Measurements from ENCODE around the gene VNN1. TPM values are rescaled to one million over a fixed set of nuclear protein-coding genes. Genes with fewer than 3 reads are reported as not detected.

Gene VNN1
- total RNA-seq, 4 donors from 2014 or later = 0.46 to 5.8 (median 0.76) TPM

- TF ChIP-seq POLR2A (IDR thresholded peaks at IDR 0.05) (no peak), CTCF (IDR thresholded peaks at IDR 0.05) (no peak)
- H3K27ac ChIP-seq = no peak overlapping the region
- no peaks in the 10 kb centered on the region for H3K36me3 ChIP-seq
- H3K4me1 ChIP-seq = no peaks in the 10 kb centered on the region
- no peak for DNase-seq
- intact Hi-C loops (cut with DNase I) = no loop called here
- no peaks in the 10 kb centered on the region for H3K27me3 ChIP-seq
- no peak overlapping the region for H3K4me3 ChIP-seq (replicated peaks in 1 of 3)
- WGBS, 2 donors = 44 to 77% methylated on average over 1 of the region's 1 CpG
- no peaks in the 10 kb centered on the region for H3K9me3 ChIP-seq
Observed at GRCh38 chr6:132752255-132752654, 38.4 kb upstream of the VNN1 start.

GRCh38 chr6:132751828-132752227 lies 38.0 kb upstream of the VNN1 start:
- no peaks in the 10 kb centered on the region for H3K4me1 ChIP-seq
- H3K9me3 ChIP-seq = no peaks in the 10 kb centered on the region
- 80 to 90% methylated on average over 1 of the region's 1 CpG for WGBS, 2 donors
- no peaks in the 10 kb centered on the region for H3K27me3 ChIP-seq
- intact Hi-C loops (cut with DNase I) = no loop called here
- DNase-seq = no peak
- no peak overlapping the region for H3K4me3 ChIP-seq (replicated peaks in 1 of 3)
- no peak overlapping the region for H3K27ac ChIP-seq
- TF ChIP-seq CTCF (IDR thresholded peaks at IDR 0.05) = no peak
- no peak for TF ChIP-seq POLR2A (IDR thresholded peaks at IDR 0.05)
- no peaks in the 10 kb centered on the region for H3K36me3 ChIP-seq

- no peaks in the 10 kb centered on the region for H3K36me3 ChIP-seq
- no peaks in the 10 kb centered on the region for H3K4me1 ChIP-seq
- intact Hi-C loops (cut with DNase I) = no loop called here
- DNase-seq = no peak
- H3K27me3 ChIP-seq = no peaks in the 10 kb centered on the region
- WGBS, 2 donors = 90 to 92% methylated on average over 4 of the region's 4 CpGs
- TF ChIP-seq POLR2A (IDR thresholded peaks at IDR 0.05) = no peak
- H3K4me3 ChIP-seq (replicated peaks in 1 of 3) = no peak overlapping the region
- no peak overlapping the region for H3K27ac ChIP-seq
- no peaks in the 10 kb centered on the region for H3K9me3 ChIP-seq
Observed at GRCh38 chr6:132751306-132751705, 37.5 kb upstream of the VNN1 start.

DNA sequence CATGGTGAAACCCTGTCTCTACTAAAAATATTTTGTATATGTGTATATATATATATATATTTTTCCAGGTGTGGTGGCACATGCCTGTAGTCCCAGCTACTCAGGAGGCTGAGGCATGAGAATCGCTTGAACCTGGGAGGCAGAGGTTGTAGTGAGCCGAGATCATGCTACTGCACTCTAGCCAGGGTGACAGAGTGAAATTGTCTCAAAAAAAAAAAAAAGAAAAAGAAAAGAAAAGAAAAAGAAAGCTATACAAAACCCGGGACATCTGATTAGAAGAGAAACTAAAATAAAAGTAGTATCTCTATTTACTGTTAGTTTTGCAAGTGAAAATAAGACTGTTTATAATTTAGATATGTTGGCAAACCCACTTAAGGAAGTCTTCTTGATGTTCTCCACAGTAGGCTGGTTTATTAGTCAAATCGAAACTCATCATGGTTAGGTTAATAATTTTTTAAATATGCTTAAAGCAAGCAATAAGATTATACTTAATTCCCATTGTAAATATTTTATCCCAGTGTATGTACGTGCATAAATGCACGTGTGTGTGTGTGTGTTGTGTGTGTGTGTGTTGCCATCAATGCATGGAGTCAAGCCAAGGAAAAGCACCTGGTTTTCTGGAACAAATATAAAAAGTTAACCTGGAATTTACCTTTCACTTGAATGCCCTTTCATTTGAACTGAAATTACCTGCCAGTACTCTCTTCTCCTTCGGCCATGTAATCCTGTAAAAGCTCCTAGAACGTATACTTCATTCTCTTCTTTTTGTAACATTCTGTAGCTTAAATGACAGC lies 36.8 kb upstream of the VNN1 start:
- Histone ChIP-seq H3K36me3 (no peaks in the 10 kb centered on the region), H3K27ac (no peak overlapping the region), H3K27me3 (no peaks in the 10 kb centered on the region), H3K4me1 (no peaks in the 10 kb centered on the region), H3K4me3 (replicated peaks in 1 of 3) (no peak overlapping the region), H3K9me3 (no peaks in the 10 kb centered on the region)
- WGBS, 2 donors = 71 to 78% methylated on average over 8 of the region's 8 CpGs
- no peak for TF ChIP-seq CTCF (IDR thresholded peaks at IDR 0.05)
- TF ChIP-seq POLR2A (IDR thresholded peaks at IDR 0.05) = no peak
- intact Hi-C loops (cut with DNase I) = no loop called here
- DNase-seq = no peak

- Histone ChIP-seq H3K4me1 (no peaks in the 10 kb centered on the region), H3K27ac (no peak overlapping the region), H3K27me3 (no peaks in the 10 kb centered on the region), H3K36me3 (no peaks in the 10 kb centered on the region), H3K9me3 (no peaks in the 10 kb centered on the region), H3K4me3 (replicated peaks in 1 of 3) (no peak overlapping the region)
- 64 to 66% methylated on average over 4 of the region's 4 CpGs for WGBS, 2 donors
- TF ChIP-seq POLR2A (IDR thresholded peaks at IDR 0.05) = no peak
- no peak for TF ChIP-seq CTCF (IDR thresholded peaks at IDR 0.05)
- intact Hi-C loops (cut with DNase I) = no loop called here
- no peak for DNase-seq
Observed at GRCh38 chr6:132749111-132749510, 35.3 kb upstream of the VNN1 start.

Measured in thyroid gland (tissue), 4 donors.